Measurements from ENCODE around the gene GREM1.

DNA sequence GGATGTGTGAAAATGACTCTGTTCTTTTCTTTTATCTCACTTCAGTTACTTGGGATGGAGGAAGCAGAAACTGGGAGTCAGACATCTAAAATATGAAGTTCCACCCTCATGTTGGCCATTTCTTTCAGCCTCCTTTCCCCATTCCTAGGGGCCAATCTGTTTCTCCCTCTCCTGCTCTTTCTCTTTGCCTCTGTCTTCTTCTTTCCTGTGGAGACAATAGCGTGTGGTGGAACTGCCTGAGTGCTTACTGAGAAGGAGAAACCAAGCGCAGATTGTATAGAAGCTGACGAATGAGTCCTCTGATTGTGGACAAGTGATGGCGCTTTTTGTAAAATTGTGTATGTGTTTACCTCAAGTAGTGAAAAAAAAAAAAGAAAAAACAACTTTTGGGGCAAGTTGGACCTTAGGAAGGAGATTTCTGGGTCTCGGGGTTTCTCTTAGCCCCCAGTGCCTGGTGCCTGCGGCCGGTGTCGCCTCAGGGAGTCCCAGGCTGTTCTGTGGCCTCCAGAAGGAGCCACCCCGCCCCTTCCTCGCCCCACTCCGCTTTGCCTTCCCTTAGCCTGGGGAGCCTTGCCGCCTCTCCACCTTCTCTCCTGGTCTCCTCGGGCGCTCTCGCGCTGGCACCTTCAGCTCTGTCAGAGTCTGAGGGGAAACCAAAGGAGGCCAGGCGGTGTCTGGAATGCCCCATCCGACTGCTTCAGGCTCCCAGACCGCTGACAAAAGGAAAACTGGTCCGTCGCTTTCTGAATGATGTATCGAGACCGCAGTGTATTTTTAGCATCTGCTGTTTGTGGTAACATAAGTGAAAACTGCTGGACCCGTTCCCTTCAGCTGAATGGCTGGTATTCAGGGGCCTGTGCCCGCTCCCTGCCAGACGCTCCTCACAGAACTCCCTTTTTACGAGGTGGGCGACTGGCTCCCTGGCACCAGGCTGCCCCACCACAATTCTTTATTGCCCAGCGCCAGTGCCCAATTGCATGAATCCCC, 46.2 kb upstream of the GREM1 start:
- TF ChIP-seq, protein P1, sequence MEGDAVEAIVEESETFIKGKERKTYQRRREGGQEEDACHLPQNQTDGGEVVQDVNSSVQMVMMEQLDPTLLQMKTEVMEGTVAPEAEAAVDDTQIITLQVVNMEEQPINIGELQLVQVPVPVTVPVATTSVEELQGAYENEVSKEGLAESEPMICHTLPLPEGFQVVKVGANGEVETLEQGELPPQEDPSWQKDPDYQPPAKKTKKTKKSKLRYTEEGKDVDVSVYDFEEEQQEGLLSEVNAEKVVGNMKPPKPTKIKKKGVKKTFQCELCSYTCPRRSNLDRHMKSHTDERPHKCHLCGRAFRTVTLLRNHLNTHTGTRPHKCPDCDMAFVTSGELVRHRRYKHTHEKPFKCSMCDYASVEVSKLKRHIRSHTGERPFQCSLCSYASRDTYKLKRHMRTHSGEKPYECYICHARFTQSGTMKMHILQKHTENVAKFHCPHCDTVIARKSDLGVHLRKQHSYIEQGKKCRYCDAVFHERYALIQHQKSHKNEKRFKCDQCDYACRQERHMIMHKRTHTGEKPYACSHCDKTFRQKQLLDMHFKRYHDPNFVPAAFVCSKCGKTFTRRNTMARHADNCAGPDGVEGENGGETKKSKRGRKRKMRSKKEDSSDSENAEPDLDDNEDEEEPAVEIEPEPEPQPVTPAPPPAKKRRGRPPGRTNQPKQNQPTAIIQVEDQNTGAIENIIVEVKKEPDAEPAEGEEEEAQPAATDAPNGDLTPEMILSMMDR (IDR thresholded peaks at IDR 0.05; ENCODE audit: low read length): no peak
- TF ChIP-seq EZH2 (optimal IDR thresholded peaks at IDR 0.05; ENCODE audit: low read depth, low read length): no peak
